ENCODE measurements around the gene KDM4E. TPM values are rescaled to one million over a fixed set of nuclear protein-coding genes. Genes with fewer than 3 reads are reported as not detected.

Gene KDM4E
- total and polyA plus RNA-seq, 10 of the 15 experiments (the other 5 are each of a cell fraction or from before 2014, with no cell fraction given) = not detected

DNA sequence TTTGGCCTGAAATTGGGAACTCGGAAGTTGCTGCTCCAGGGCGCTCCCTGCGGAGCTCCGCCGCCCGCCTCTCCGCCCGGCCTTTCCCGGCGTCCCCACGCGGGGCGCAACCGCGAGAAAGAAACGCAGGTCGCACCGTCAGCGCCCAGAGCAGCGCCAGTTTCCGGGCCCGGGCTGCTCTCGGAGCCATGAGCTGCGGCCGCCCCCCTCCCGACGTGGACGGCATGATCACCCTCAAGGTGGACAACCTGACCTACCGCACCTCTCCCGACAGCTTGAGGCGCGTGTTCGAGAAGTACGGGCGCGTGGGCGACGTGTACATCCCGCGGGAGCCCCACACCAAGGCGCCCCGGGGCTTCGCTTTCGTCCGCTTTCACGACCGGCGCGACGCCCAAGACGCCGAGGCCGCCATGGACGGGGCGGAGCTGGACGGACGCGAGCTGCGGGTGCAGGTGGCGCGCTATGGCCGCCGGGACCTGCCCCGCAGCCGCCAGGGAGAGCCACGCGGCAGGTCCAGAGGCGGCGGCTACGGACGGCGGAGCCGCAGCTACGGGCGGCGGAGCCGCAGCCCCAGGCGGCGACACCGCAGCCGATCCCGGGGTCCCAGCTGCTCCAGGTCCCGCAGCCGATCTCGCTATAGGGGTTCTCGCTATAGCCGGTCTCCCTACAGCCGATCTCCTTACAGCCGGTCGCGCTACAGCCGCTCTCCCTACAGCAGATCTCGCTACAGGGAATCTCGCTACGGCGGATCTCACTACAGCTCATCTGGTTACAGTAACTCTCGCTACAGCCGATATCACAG lies 42.2 kb downstream of the KDM4E start (continued):
- TF ChIP-seq, protein P1, sequence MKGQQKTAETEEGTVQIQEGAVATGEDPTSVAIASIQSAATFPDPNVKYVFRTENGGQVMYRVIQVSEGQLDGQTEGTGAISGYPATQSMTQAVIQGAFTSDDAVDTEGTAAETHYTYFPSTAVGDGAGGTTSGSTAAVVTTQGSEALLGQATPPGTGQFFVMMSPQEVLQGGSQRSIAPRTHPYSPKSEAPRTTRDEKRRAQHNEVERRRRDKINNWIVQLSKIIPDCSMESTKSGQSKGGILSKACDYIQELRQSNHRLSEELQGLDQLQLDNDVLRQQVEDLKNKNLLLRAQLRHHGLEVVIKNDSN (IDR thresholded peaks at IDR 0.05; ENCODE audit: borderline replicate concordance, extremely low read length, insufficient read depth, low read depth, low read length) = no peak
- TF ChIP-seq IKZF1 (conservative IDR thresholded peaks at IDR 0.05) (peak; percentile 91), MTA2 (IDR thresholded peaks at IDR 0.05; ENCODE audit: low read depth) (no peak), PAX8 (IDR thresholded peaks at IDR 0.05) (no peak), SUPT20H (IDR thresholded peaks at IDR 0.05; ENCODE audit: borderline replicate concordance, control insufficient read depth, low read depth, low read length) (no peak), ZNF384 (IDR thresholded peaks at IDR 0.05; ENCODE audit: borderline replicate concordance, low read depth, low read length) (no peak), SMAD5 (IDR thresholded peaks at IDR 0.05; ENCODE audit: low read depth) (peak; percentile 34; the same call in 1 of the 2 replicates), GABPA (IDR thresholded peaks at IDR 0.05; ENCODE audit: low read depth) (no peak), STAT3 (IDR thresholded peaks at IDR 0.05; ENCODE audit: low read depth, low read length) (no peak), SUZ12 (IDR thresholded peaks at IDR 0.05; ENCODE audit: unreplicated experiment) (no peak), EED (IDR thresholded peaks at IDR 0.05; ENCODE audit: low read depth) (peak; percentile 69), SIX5 (IDR thresholded peaks at IDR 0.05; ENCODE audit: low read depth, low read length, severe bottlenecking) (no peak), DPF2 (IDR thresholded peaks at IDR 0.05) (peak; percentile 53; the same call in 1 of the 2 replicates), HCFC1 (IDR thresholded peaks at IDR 0.05; ENCODE audit: low read length) (no peak)
- TF ChIP-seq, protein P2, sequence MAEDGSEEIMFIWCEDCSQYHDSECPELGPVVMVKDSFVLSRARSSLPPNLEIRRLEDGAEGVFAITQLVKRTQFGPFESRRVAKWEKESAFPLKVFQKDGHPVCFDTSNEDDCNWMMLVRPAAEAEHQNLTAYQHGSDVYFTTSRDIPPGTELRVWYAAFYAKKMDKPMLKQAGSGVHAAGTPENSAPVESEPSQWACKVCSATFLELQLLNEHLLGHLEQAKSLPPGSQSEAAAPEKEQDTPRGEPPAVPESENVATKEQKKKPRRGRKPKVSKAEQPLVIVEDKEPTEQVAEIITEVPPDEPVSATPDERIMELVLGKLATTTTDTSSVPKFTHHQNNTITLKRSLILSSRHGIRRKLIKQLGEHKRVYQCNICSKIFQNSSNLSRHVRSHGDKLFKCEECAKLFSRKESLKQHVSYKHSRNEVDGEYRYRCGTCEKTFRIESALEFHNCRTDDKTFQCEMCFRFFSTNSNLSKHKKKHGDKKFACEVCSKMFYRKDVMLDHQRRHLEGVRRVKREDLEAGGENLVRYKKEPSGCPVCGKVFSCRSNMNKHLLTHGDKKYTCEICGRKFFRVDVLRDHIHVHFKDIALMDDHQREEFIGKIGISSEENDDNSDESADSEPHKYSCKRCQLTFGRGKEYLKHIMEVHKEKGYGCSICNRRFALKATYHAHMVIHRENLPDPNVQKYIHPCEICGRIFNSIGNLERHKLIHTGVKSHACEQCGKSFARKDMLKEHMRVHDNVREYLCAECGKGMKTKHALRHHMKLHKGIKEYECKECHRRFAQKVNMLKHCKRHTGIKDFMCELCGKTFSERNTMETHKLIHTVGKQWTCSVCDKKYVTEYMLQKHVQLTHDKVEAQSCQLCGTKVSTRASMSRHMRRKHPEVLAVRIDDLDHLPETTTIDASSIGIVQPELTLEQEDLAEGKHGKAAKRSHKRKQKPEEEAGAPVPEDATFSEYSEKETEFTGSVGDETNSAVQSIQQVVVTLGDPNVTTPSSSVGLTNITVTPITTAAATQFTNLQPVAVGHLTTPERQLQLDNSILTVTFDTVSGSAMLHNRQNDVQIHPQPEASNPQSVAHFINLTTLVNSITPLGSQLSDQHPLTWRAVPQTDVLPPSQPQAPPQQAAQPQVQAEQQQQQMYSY (CRISPR knock-in tag; IDR thresholded peaks at IDR 0.05) = no peak
- TF ChIP-seq, protein P3, sequence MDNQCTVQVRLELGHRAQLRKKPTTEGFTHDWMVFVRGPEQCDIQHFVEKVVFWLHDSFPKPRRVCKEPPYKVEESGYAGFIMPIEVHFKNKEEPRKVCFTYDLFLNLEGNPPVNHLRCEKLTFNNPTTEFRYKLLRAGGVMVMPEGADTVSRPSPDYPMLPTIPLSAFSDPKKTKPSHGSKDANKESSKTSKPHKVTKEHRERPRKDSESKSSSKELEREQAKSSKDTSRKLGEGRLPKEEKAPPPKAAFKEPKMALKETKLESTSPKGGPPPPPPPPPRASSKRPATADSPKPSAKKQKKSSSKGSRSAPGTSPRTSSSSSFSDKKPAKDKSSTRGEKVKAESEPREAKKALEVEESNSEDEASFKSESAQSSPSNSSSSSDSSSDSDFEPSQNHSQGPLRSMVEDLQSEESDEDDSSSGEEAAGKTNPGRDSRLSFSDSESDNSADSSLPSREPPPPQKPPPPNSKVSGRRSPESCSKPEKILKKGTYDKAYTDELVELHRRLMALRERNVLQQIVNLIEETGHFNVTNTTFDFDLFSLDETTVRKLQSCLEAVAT (IDR thresholded peaks at IDR 0.05) = 0 out of 2 replicates have a peak, but pooled peaks have one; percentile 6
- TF ChIP-seq, protein P4, sequence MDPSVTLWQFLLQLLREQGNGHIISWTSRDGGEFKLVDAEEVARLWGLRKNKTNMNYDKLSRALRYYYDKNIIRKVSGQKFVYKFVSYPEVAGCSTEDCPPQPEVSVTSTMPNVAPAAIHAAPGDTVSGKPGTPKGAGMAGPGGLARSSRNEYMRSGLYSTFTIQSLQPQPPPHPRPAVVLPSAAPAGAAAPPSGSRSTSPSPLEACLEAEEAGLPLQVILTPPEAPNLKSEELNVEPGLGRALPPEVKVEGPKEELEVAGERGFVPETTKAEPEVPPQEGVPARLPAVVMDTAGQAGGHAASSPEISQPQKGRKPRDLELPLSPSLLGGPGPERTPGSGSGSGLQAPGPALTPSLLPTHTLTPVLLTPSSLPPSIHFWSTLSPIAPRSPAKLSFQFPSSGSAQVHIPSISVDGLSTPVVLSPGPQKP (IDR thresholded peaks at IDR 0.05; ENCODE audit: low read depth, low read length) = no peak
- TF ChIP-seq, protein P5, sequence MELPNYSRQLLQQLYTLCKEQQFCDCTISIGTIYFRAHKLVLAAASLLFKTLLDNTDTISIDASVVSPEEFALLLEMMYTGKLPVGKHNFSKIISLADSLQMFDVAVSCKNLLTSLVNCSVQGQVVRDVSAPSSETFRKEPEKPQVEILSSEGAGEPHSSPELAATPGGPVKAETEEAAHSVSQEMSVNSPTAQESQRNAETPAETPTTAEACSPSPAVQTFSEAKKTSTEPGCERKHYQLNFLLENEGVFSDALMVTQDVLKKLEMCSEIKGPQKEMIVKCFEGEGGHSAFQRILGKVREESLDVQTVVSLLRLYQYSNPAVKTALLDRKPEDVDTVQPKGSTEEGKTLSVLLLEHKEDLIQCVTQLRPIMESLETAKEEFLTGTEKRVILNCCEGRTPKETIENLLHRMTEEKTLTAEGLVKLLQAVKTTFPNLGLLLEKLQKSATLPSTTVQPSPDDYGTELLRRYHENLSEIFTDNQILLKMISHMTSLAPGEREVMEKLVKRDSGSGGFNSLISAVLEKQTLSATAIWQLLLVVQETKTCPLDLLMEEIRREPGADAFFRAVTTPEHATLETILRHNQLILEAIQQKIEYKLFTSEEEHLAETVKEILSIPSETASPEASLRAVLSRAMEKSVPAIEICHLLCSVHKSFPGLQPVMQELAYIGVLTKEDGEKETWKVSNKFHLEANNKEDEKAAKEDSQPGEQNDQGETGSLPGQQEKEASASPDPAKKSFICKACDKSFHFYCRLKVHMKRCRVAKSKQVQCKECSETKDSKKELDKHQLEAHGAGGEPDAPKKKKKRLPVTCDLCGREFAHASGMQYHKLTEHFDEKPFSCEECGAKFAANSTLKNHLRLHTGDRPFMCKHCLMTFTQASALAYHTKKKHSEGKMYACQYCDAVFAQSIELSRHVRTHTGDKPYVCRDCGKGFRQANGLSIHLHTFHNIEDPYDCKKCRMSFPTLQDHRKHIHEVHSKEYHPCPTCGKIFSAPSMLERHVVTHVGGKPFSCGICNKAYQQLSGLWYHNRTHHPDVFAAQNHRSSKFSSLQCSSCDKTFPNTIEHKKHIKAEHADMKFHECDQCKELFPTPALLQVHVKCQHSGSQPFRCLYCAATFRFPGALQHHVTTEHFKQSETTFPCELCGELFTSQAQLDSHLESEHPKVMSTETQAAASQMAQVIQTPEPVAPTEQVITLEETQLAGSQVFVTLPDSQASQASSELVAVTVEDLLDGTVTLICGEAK (IDR thresholded peaks at IDR 0.05; ENCODE audit: borderline replicate concordance) = no peak

Data from GM12878 (cell line).